ENCODE results near the gene MACROD2.

The MACROD2 gene

GRCh38 chr20:14576196-14576877 is 581.0 kb downstream of the MACROD2 start:
- H3K4me3 ChIP-seq (ENCODE audit: low read depth, low read length): no peak overlapping the region
- no peaks in the 10 kb centered on the region for H3K9me3 ChIP-seq
- no peaks in the 10 kb centered on the region for H3K4me1 ChIP-seq

GRCh38 chr20:14580418-14581074 is 585.2 kb downstream of the MACROD2 start:
- TF ChIP-seq, protein P1, sequence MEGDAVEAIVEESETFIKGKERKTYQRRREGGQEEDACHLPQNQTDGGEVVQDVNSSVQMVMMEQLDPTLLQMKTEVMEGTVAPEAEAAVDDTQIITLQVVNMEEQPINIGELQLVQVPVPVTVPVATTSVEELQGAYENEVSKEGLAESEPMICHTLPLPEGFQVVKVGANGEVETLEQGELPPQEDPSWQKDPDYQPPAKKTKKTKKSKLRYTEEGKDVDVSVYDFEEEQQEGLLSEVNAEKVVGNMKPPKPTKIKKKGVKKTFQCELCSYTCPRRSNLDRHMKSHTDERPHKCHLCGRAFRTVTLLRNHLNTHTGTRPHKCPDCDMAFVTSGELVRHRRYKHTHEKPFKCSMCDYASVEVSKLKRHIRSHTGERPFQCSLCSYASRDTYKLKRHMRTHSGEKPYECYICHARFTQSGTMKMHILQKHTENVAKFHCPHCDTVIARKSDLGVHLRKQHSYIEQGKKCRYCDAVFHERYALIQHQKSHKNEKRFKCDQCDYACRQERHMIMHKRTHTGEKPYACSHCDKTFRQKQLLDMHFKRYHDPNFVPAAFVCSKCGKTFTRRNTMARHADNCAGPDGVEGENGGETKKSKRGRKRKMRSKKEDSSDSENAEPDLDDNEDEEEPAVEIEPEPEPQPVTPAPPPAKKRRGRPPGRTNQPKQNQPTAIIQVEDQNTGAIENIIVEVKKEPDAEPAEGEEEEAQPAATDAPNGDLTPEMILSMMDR (IDR thresholded peaks at IDR 0.05; ENCODE audit: low read depth, low read length): no peak
- no peak for DNase-seq
- H3K4me1 ChIP-seq: peaks cover 5% of the 10 kb centered on the region; the same call in 1 of the 2 replicates
- no peaks in the 10 kb centered on the region for H3K9me3 ChIP-seq
- H3K27me3 ChIP-seq: no peaks in the 10 kb centered on the region
- H3K4me3 ChIP-seq (ENCODE audit: low read depth, low read length): no peak overlapping the region
- no peaks in the 10 kb centered on the region for H3K36me3 ChIP-seq

More at GRCh38 chr20:14576196-14576877, 581.0 kb downstream of the MACROD2 start:
- Histone ChIP-seq H3K36me3 (no peaks in the 10 kb centered on the region), H3K27me3 (no peaks in the 10 kb centered on the region)
- DNase-seq: no peak
- TF ChIP-seq, protein P1 (IDR thresholded peaks at IDR 0.05; ENCODE audit: low read depth, low read length): no peak

DNA sequence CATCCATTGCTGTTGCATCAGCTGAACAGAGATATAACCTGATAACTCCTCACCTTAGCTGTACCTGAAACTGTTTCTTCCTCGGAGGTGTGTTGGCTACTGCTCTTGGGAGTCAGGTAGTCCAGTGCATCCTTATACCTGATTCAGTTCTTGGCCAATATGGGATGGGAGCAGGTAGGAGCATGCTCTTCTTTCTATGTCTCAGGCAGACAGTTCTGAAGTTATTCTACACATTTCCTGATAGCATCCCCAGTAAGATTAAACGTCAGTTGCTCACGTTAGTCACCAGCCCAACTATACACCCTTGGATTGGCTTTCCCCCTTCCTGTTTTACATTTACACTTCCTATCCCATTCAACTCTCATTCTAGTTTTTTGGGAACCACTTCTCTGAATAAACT is 586.4 kb downstream of the MACROD2 start:
- H3K36me3 ChIP-seq: no peaks in the 10 kb centered on the region
- peaks cover 5% of the 10 kb centered on the region; the same call in 1 of the 2 replicates for H3K4me1 ChIP-seq
- no peak for DNase-seq
- no peak overlapping the region for H3K4me3 ChIP-seq (ENCODE audit: low read depth, low read length)
- H3K9me3 ChIP-seq: no peaks in the 10 kb centered on the region
- TF ChIP-seq, protein P1 (IDR thresholded peaks at IDR 0.05; ENCODE audit: low read depth, low read length): no peak
- H3K27me3 ChIP-seq: no peaks in the 10 kb centered on the region

DNA sequence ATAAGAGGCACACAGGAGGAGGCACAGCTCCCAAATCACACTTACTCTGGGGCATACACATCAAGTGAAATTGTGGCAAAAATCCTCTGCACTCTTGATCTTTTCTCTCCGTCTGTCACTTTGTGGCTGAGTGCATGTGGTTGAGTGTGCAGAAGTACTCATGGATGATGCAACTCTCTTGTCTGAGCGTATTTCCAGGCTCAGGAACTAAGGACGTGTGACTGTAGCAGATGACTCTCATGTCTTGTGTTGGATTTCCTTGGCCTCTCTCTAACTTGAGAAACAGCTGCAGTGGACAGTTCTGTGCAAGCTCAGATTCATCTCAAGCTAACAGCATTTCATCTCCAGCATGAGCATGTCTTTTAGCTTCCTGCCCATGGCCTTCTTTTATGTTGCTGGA is 587.5 kb downstream of the MACROD2 start:
- no peak overlapping the region for H3K4me3 ChIP-seq (ENCODE audit: low read depth, low read length)
- H3K27me3 ChIP-seq: no peaks in the 10 kb centered on the region
- no peaks in the 10 kb centered on the region for H3K36me3 ChIP-seq
- no peak for DNase-seq
- TF ChIP-seq, protein P1 (IDR thresholded peaks at IDR 0.05; ENCODE audit: low read depth, low read length): no peak
- H3K9me3 ChIP-seq: no peaks in the 10 kb centered on the region
- H3K4me1 ChIP-seq: peaks cover 5% of the 10 kb centered on the region; the same call in 1 of the 2 replicates

DNA sequence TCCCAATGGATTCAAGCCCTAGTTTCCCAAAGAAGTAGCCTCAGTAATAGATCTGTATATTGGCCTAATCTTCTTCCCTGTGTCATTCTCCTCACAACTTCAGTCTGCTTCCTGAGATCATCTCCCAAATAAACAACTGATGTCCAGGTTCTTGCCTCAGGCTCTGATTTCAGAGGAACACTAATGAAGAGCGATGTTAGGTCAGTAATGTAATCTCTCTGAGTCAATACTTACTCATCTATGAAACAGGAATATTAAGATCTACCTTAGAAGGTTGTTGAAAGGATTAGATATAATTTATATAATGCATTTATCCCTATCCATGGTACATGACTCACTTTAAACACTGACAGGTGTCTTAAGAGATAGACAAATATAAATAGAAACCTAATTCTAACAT is 588.1 kb downstream of the MACROD2 start:
- no peaks in the 10 kb centered on the region for H3K36me3 ChIP-seq

More for the DNA sequence above, 588.1 kb downstream of the MACROD2 start:
- DNase-seq: peak; percentile 11
- H3K27me3 ChIP-seq: no peaks in the 10 kb centered on the region
- no peak overlapping the region for H3K4me3 ChIP-seq (ENCODE audit: low read depth, low read length)
- H3K4me1 ChIP-seq: peaks cover 5% of the 10 kb centered on the region; the same call in 1 of the 2 replicates
- TF ChIP-seq, protein P1 (IDR thresholded peaks at IDR 0.05; ENCODE audit: low read depth, low read length): no peak
- no peaks in the 10 kb centered on the region for H3K9me3 ChIP-seq
